ENCODE measurements around the gene GNAT1. TPM values are rescaled to one million over a fixed set of nuclear protein-coding genes. Genes with fewer than 3 reads are reported as not detected.
"Not testable (repeated sequence)": the region's sequence is repeated elsewhere in the genome, so short reads cannot be mapped to it uniquely, and the experiment has no call there.

The GNAT1 gene
- total and polyA plus RNA-seq, 2 of the 13 experiments (the other 11 are each of a cell fraction or from before 2014, with no cell fraction given), result 0.15 TPM; not detected in 1

DNA sequence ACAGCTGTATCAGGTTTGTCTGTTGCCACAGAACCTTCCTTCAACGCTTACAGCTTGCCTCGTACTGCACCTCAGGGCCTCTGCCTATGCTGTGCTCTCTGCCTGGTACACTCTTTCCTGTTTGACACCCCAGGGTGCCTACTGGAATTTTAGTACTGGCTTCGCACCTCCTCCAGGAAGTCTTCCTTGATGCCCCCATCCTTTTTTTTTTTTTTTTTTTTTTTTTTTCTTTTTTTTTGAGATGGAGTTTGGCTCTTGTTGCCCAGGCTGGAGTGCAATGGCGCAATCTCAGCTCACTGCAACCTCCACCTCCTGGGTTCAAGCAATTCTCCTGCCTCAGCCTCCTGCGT lies 19.9 kb downstream of the GNAT1 start:
- Histone ChIP-seq H3K4me2 (ENCODE audit: low read depth, low read length) (peak overlapping the region; percentile 79), H3K9ac (ENCODE audit: insufficient read depth, low read depth, low read length) (peak overlapping the region; percentile 74), H3K36me3 (replicated peaks in 1 of 2; ENCODE audit: control insufficient read depth in 1 of 2, insufficient read depth in 2 of 2, low read length in 2 of 2) (peaks cover 8 to 28% of the 10 kb centered on the region in 2 experiments; a peak in 4 of 5 replicates), H3K27ac (ENCODE audit: extremely low read length, insufficient read depth, low read length) (peak overlapping the region; percentile 99), H3K4me3 (replicated peaks in 1 of 3; ENCODE audit: insufficient read depth in 1 of 3, low read depth in 2 of 3, low read length in 3 of 3) (peak overlapping the region in 1 of 3 experiments; percentile 61; a peak in 1 of 6 replicates), H3K4me1 (ENCODE audit: insufficient read depth, low read length) (peaks cover 80% of the 10 kb centered on the region), H3K79me2 (ENCODE audit: insufficient read depth, low read length) (peaks cover 41% of the 10 kb centered on the region)
- H2AFZ ChIP-seq (ENCODE audit: low read length); BruUV-seq (replicated peaks); H4K20me1 ChIP-seq (ENCODE audit: insufficient read depth, low read length); H3K27me3 ChIP-seq (ENCODE audit: control insufficient read depth in 1 of 2, insufficient read depth in 2 of 2, low read length in 2 of 2); in situ Hi-C loops (cut with HindIII; ENCODE audit: extremely low pct_ligation_motif_present, low pct_unique_long_range_greater_than_20kb); ATAC-seq; DNase-seq (ENCODE audit: low spot score); H3K9me3 ChIP-seq (ENCODE audit: low read length); intact Hi-C loops (cut with micrococcal nuclease; ENCODE audit: unreplicated experiment): not testable (repeated sequence)
- TF ChIP-seq, protein P1, sequence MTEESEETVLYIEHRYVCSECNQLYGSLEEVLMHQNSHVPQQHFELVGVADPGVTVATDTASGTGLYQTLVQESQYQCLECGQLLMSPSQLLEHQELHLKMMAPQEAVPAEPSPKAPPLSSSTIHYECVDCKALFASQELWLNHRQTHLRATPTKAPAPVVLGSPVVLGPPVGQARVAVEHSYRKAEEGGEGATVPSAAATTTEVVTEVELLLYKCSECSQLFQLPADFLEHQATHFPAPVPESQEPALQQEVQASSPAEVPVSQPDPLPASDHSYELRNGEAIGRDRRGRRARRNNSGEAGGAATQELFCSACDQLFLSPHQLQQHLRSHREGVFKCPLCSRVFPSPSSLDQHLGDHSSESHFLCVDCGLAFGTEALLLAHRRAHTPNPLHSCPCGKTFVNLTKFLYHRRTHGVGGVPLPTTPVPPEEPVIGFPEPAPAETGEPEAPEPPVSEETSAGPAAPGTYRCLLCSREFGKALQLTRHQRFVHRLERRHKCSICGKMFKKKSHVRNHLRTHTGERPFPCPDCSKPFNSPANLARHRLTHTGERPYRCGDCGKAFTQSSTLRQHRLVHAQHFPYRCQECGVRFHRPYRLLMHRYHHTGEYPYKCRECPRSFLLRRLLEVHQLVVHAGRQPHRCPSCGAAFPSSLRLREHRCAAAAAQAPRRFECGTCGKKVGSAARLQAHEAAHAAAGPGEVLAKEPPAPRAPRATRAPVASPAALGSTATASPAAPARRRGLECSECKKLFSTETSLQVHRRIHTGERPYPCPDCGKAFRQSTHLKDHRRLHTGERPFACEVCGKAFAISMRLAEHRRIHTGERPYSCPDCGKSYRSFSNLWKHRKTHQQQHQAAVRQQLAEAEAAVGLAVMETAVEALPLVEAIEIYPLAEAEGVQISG (CRISPR knock-in tag; IDR thresholded peaks at IDR 0.05), result 0 out of 2 replicates have a peak, but pooled peaks have one; percentile 6
- TF ChIP-seq ZNF772 (CRISPR knock-in tag; IDR thresholded peaks at IDR 0.05), result 0 out of 2 replicates have a peak, but pooled peaks have one; percentile 30
- TF ChIP-seq ZFP36 (IDR thresholded peaks at IDR 0.05; ENCODE audit: borderline replicate concordance, low read depth, low read length, partially characterized antibody), result peak; percentile 86
- 0 out of 2 replicates have a peak, but pooled peaks have one; percentile 24 for TF ChIP-seq ZNF296 (CRISPR knock-in tag; conservative IDR thresholded peaks at IDR 0.05)
- TF ChIP-seq CEBPB (IDR thresholded peaks at IDR 0.05; ENCODE audit: borderline replicate concordance, low read depth, low read length), result peak; percentile 16; the same call in 1 of the 2 replicates
- 0 out of 4 replicates have a peak, but pooled peaks of 1 of the 2 experiments have one; percentile 14 for TF ChIP-seq NR2F1 (CRISPR knock-in tag; IDR thresholded peaks at IDR 0.05)
- TF ChIP-seq BRD4 (CRISPR knock-in tag; IDR thresholded peaks at IDR 0.05), result 0 out of 2 replicates have a peak, but pooled peaks have one; percentile 40
- TF ChIP-seq ZNF235 (CRISPR knock-in tag; IDR thresholded peaks at IDR 0.05; ENCODE audit: borderline replicate concordance), result 0 out of 2 replicates have a peak, but pooled peaks have one; percentile 12
- TF ChIP-seq MEIS2 (CRISPR knock-in tag; IDR thresholded peaks at IDR 0.05), result 0 out of 2 replicates have a peak, but pooled peaks have one; percentile 2
- TF ChIP-seq ZMYM3 (CRISPR knock-in tag; IDR thresholded peaks at IDR 0.05), result peak; percentile 69
- peak; percentile 47 for TF ChIP-seq MED8 (CRISPR knock-in tag; IDR thresholded peaks at IDR 0.05; ENCODE audit: insufficient replicate concordance)
- TF ChIP-seq POLR2G (IDR thresholded peaks at IDR 0.05; ENCODE audit: low read depth, low read length), result peak; percentile 11; the same call in 1 of the 2 replicates
- TF ChIP-seq HOXA3 (CRISPR knock-in tag; IDR thresholded peaks at IDR 0.05), result peak; percentile 18; the same call in 1 of the 2 replicates
- TF ChIP-seq, protein P2, sequence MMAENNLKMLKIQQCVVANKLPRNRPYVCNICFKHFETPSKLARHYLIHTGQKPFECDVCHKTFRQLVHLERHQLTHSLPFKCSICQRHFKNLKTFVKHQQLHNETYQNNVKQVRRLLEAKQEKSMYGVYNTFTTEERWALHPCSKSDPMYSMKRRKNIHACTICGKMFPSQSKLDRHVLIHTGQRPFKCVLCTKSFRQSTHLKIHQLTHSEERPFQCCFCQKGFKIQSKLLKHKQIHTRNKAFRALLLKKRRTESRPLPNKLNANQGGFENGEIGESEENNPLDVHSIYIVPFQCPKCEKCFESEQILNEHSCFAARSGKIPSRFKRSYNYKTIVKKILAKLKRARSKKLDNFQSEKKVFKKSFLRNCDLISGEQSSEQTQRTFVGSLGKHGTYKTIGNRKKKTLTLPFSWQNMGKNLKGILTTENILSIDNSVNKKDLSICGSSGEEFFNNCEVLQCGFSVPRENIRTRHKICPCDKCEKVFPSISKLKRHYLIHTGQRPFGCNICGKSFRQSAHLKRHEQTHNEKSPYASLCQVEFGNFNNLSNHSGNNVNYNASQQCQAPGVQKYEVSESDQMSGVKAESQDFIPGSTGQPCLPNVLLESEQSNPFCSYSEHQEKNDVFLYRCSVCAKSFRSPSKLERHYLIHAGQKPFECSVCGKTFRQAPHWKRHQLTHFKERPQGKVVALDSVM (CRISPR knock-in tag; IDR thresholded peaks at IDR 0.05), result peak; percentile 67
- TF ChIP-seq ZNF747 (CRISPR knock-in tag; IDR thresholded peaks at IDR 0.05; ENCODE audit: borderline replicate concordance), result peak; percentile 28; the same call in 1 of the 2 replicates
- FAIRE-seq, result peak; percentile 65
- CTCF ChIA-PET (ENCODE audit: low intra/inter-chr PET ratio, low total read pairs), result interaction anchor here (2.7 kb wide), 1 partner anchor 16 kb away, joined by 15 read pairs; no protein-coding TSS in a partner anchor
- 53% methylated on average over 5 of the region's 5 CpGs for WGBS (ENCODE audit: low lambda C conversion rate)
- POLR2A ChIA-PET, result interaction anchor here (1.1 to 16.5 kb wide), 19 partner anchors 4 to 126 kb away, joined by 3 to 844 read pairs (median 10); partner anchors contain the start of genes GNAI2, GNAT1, HYAL1 and HYAL3

All from HepG2 (cell line).